Right kidney (tissue), 1 donor: Measurements from ENCODE around the gene PCGF3.
"Not testable (repeated sequence)": the region's sequence is repeated elsewhere in the genome, so short reads cannot be mapped to it uniquely, and the experiment has no call there.

Source experiments
- DNase-seq: peaks from one replicate; pipeline ENCODE4 v3.0.0-alpha.2; 2016

PCGF3 gene

GRCh38 chr4:795726-796119 is 90.1 kb downstream of the PCGF3 start:
- DNase-seq: no peak

GRCh38 chr4:796206-796605 is 90.6 kb downstream of the PCGF3 start:
- DNase-seq: no peak

DNA sequence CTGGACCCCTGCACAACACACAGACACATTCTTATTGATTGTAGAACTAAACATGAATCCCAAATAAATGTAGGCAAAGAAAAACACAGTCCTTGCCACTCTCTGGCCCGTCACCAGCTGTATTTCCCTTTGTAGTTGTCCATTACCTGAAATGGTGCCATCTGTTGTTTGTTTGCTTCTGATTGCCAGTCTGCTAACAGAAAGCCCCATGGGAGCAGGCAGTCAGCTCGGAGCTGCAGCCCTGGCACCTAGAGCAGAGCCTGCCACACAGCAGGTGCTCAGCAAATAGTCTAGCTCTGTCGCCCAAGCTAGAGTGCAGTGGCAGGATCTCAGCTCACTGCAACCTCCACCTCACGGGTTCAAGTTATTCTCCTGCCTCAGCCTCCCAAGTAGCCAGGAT is 91.4 kb downstream of the PCGF3 start:
- DNase-seq: no peak

DNA sequence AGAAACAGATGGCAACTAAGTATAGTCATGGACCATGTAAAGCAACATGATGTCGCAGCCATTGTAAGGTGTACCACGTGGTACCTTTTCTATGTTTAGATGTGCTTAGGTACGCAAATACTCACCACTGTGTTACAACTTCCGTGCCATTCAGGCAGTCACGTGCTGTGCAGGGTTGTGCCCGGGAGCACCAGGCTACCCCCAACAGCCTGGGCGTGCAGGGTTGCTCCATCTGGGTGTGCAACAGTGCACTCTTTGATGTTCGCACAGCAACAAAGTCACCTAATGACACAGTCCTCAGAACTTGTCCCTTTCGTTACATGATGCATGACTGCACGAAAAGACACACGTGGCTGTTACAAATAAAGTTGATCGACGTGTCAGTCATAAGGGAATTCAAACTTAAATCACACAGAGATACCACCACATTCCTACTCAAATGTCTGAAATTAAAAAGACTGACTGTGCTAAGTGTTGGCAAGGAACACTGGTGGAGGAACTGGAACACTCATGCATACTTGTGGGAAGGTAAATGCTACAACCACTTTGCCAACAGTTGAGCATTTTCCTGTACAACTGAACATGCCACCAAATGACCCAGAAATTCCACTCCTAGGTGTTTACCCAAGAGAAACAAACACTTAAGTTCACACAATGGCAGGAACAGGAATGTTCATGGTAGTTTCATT is 95.9 kb downstream of the PCGF3 start:
- no peak for DNase-seq

GRCh38 chr4:803884-804283 is 98.3 kb downstream of the PCGF3 start:
- no peak for DNase-seq

GRCh38 chr4:804804-805203 is 99.2 kb downstream of the PCGF3 start:
- DNase-seq: no peak

- DNase-seq: not testable (repeated sequence)
Measured at GRCh38 chr4:806979-807378, 101.3 kb downstream of the PCGF3 start.

DNA sequence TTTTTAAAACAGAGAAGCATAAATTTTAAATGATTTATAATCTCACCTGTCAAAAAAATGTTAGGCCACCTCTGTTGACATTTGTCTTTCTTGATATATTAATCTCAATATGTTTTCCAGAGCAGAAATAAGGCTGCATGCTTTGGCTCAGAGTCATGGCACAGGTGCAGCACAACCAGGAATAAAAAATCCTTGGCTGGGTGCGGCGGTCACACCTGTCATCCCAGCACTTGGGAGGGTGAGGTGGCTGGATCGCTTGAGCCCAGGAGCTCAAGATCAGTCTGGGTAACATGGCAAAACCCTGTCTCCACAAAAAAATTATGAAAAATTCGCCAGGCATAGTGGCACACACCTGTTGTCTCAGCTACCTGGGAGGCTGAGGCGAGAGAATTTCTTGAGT is 102.2 kb downstream of the PCGF3 start:
- no peak for DNase-seq

GRCh38 chr4:808860-809570 is 103.4 kb downstream of the PCGF3 start:
- no peak for DNase-seq

- no peak for DNase-seq
Measured at GRCh38 chr4:813900-814299, 108.3 kb downstream of the PCGF3 start.

GRCh38 chr4:814312-814850 is 108.7 kb downstream of the PCGF3 start:
- no peak for DNase-seq

- no peak for DNase-seq
Measured at GRCh38 chr4:815464-816146, 110.0 kb downstream of the PCGF3 start.

GRCh38 chr4:818106-818921 is 112.7 kb downstream of the PCGF3 start:
- no peak for DNase-seq

- no peak for DNase-seq
Measured at GRCh38 chr4:819401-820229, 114.0 kb downstream of the PCGF3 start.
